Fibroblast of peridontal ligament (primary cell): ENCODE measurements around the gene EEF2K.
"Not testable (repeated sequence)": the region's sequence is repeated elsewhere in the genome, so short reads cannot be mapped to it uniquely, and the experiment has no call there.

Source experiments
- DNase-seq: peaks from one replicate; pipeline ENCODE4 v3.0.0-alpha.2; 2010; ENCODE audit errors: extremely low read depth

EEF2K gene

DNA sequence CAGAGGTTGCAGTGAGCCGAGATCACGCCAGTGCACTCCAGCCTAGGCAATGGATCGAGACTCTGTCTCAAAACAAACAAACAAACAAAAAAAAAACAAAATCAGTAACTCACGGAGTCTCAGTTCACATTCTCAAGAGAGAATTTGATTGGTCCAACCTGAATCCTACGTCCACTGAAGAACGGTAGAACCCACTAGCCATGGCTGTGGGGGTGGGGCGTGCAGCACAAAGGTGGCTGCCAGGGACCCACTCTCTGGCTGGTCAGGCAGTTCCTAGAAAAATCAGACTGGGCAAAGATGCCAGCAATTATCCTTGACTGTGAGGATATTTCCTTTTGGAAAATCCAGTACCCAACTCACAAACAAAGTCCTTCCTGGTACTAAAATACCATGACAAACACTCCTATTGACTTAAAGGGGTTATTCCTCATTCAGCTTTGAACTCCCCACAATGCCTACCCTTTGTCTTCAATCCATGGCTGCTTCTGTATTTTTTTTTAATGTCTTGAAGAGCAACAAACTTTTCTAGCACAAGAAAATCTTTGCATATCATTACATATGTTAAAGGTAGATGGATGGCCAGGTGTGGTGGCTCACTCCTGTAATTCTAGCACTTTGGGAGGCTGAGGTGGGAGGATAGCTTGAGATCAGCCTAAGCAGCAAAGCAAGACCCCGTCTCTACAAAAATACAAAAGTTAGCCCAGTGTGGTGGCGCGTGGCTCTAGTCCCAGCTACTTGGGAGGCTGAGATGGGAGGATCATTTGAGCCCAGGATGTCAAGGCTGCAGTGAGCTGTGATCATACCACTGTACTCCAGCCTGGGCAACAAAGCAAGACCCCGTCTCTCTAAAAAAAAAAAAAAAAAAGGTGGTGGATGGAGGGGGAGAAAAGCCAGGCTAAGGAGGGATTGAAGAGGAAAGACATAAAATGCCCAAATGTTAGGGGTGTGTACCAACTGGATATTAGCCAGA, 87.3 kb downstream of the EEF2K start:
- DNase-seq: no peak

DNA sequence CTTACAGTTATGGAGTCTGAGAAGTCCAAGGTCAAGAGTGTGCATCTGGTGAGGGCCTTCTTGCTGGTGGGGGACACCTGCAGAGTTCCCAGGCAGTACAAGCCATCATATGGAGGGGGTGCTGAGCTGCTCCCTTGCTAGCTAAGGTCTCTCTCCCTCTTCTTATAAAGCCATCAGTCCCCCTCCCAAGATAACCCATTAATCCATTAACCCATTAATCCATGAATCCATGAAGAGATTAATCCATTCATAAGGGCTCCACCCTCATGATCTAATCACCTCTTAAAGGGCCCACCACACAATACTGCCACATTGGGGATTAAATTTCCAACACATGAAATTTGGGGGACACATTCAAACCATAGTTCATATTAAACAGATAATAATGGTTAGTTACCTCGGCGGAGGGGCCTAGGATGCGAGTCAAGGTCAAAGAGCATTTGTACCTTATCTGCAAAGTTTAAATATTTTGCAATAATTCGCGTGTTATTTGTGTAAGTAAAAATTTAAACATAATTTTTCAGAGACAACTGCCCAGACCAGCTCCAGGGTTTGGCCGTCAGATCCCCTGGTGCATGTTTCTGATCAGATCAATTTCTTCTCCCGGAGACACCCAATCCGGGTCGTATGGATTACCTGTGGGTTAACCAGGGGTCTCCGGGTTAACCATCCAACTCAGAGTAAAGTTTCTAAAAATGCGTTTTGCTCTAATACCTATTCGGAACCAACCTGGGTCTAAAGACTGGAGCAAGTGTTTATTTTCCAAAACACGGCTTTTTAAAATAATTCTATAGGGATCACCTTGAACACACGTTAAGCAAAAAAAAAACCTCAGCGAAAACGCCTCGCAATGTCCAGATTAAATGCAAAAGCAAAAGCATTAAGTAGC, 90.4 kb downstream of the EEF2K start:
- DNase-seq: peak; percentile 12

DNA sequence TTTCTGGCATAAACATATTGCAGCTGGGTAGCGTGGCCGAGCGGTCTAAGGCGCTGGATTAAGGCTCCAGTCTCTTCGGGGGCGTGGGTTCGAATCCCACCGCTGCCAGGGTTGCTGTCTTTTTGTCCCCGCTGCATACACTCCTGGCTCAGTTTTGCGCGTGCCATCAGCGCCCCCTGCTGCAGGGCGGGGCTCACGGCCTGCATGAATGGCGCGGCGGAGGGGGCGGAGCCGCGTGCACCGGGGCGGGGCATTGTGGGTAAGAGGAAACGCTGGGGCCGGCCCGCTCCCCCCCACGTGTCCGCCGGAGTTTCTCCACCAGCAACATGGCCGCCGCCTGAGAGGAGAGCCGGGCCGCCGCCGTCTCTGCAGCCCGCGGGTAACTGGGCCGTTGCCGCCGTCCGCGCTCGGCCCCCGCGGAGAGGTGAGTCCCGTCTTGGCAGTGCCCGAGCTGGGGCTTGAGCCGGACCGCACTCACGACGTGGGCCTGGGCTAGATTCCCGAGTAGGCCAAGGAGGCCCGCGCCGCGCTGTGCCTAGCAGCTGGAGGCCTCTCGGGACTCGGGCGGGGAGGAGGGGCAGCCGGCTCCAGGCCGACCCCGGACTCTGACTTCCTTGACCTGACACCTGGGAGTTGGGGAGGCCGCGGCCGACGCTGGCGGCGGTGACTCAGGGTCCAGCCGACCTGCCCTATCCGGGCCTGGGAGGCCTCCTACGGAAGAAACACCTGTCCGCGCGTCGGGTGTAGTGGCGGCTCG, 91.2 kb downstream of the EEF2K start, which contains the start of gene POLR3E:
Gene POLR3E (plus strand): TSS at position 296 of the 757 bp plus-strand sequence. CDS start 5,560 bp downstream, outside the sequence.
- DNase-seq: peak; percentile 97

DNA sequence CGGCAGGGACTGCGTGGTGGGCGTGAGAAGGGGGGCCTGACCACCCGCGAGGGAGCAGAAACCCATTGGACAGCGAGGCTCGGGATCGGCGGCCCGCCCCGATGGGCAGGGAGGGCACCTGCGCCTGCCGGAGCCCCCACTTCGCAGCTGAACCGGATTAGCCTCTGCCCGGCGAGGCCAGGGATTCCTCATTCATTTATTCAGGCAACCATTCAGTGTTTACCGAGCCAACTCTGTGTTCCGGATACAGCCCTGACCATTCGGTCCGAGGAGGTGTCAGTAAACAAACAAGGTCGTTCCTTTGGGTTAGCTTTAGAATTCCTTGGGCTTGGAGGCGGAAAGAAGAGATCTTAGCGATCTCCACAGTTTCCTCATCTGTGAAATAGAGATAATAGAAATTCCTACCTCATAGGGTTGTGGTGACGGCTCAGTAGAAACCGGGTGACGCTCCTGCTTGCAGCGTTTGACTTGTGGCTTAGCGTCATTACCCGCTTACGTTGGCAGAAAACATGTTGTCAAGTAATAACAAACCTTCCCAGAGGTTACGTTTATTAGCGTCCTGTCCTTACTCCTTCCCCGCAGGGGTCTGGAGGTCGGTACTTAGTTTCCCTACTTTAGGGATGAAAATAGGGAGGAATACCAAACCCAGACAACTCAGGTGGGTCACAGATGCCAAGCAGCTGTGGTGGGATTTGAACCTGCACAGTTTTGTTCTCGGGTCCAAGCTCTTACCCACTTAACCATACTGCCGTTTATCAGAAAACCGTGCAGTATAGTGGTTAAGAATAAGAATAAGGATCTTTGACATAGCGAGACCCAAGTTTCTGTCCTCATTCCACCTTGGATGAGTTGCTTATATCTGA, 92.0 kb downstream of the EEF2K start:
- peak; percentile 97 for DNase-seq

DNA sequence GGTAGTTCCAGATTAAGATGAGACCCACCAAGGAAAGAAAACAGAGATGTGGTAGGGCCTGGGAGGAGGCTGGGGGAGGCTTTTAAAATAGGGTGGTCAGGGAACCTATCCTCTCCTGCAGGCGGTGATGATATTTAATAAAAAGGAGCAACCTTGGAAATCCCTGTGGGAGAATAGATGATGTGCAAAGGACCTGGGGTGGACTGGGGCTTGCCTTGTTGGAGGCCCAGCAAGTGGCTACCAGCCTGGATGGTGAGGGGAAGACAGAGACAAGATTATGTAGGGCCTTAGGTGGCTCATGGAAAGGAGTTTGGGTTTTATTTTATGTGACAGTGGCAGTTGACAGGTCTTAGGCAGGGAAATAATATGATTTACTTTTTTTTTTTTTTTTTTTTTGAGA, 93.0 kb downstream of the EEF2K start:
- DNase-seq: no peak

DNA sequence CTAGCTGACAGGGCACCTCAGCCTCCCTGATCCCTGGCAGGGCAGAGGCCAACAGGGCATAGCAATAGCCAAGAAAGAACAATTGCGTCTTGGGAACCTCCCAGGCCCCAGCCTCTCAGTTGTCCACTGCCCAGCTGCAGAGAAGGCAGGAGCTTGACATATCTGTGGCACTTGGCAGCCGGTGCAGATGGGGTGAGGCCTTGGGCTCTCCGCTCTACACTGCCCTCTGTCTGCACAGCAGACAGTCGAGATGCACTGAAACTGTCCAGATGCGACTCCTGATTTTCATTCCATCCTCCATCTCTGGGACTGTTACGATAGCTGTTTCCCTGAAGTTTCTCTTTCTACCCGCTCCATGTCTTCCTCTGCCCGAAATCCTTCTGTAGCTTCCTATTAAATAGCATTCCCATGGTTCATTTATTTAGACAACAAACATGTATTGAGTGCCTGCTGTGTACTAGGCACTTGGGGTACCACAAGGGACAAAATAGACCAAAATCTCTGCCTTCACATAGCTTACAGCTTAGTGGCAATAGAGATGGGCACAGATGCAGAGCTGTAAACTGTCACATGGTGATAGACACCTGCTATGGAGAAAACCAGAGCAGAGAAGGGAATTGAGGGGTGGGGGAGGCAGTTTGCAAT, 94.5 kb downstream of the EEF2K start:
- peak; percentile 56 for DNase-seq

DNA sequence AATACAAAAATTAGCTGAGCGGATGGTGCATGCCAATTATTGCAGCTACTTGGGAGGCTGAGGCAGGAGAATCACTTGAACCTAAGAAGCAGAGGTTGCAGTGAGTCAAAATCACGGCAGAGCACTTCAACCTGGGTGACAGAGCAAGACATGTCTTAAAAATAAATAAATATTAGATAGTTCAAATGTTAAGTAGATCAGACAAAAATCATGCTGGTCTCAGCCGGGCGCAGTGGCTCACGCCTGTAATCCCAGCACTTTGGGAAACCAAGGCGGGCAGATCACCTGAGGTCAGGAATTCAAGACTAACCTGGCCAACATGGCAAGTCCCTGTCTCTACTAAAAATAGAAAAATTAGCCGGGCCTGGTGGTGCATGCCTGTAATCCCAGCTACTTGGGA, 95.3 kb downstream of the EEF2K start:
- DNase-seq: not testable (repeated sequence)

DNA sequence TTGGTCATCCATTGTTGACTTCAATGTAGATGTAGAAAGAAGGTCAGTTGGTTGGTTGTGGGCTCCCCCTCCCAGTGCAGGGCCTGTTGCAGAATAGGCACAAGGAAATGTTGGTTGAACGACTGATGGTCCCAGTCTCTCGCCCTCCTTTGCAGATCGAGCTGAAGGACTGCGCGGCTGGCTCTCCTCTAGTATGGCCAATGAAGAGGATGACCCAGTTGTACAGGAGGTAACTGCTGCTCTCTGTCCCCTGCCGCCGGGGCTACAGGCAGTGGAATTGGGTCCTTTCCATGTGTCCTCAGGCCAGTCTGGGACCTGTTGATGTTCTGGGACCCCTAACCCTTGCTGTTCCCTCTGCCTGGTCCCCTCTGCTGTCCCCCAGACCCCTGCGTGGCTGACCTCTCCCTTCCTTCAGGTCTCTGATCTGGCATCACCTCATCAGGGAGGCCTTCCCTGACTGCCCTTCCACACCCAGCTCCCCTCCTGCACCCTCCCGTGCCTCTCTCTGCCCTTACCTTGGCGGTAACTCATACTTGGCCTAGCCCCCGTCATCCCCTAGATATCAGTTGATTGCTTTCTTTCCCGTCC, 96.8 kb downstream of the EEF2K start:
- DNase-seq: no peak

DNA sequence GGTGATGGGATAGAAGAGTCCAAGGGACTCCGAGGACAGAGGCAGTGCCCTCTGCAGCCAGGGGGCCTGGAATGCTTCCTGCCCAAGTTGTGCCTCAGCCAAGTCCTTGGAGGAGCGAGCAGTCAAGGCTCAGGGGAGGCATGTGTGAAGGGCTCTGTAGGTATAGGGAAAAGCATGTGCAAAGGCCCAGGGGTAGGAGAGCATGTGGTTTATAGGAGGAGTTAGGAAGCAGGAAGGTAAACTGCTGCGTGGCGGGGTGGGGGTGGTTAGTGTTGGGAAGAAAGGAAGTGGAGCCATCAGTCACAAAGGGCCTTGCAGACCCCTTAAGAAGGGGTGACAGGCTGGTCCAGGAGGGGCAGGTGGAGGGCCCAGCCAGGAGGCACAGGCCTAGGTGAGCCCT, 98.3 kb downstream of the EEF2K start:
- DNase-seq: no peak

DNA sequence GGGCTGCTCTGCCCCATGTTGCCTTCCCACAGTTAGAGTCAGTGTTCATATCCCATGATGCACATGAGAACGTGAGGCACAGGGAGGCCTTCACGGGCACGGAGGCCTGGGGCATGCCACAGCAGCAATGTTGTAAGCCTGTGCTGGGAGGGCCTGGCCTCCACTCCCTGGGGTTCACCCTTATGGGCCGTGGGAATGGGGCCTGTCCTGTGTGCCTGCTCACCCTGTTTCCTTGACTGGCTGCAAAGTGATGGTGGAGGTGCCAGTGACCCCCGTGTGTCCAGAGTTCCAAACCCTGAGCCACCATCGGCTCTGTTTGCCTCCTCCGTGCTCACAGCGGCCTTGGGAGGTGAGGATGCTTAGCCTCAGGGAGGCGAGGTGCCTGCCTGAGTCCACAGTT, 100.7 kb downstream of the EEF2K start:
- no peak for DNase-seq

DNA sequence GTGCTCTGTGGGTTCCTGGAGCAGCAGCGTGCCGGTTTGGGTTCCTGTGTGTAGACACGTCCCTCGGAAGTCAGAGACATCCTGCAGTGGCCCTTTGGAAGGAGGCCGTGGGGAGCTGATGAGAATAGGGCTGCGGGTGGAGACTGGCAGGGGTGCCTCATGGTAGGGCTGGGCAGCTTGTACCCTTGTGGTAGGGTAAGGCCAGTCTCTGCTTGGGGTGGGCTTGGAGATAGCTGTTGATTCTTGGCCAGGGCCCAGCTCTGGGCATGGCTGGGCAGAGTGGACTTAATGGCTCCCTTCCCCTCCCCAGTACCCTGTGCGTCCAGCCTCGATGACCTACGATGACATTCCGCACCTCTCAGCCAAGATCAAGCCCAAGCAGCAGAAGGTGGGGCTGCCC, 101.8 kb downstream of the EEF2K start:
- DNase-seq: no peak

DNA sequence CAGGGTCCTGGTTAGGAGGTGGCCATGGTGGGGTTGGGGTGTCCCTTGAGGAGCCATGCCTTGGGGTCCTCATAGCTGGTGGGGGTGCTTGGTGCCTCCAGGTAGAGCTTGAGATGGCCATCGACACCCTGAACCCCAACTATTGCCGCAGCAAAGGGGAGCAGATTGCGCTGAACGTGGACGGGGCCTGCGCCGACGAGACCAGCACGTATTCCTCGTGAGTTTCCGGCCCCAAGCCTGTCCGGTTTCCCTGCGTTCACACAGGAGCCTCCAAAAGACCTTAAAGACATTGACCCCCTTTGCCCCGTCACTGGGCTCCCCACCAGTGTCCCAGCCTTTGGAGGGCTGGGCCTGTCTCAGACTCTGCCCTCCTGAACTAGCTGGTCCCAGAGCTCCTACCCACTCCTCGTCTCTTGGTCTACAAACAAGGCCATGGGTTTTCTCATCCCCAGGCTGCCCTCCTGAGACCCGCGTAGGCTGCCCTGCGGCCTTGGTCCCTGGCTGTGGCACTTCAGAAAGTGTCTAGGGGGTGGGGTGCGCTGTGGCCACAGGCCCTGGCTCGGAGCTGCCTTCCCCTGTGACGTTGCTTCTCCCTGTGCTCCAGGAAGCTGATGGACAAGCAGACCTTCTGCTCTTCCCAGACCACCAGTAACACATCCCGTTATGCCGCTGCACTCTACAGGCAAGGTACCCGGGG, 102.9 kb downstream of the EEF2K start:
- no peak for DNase-seq

DNA sequence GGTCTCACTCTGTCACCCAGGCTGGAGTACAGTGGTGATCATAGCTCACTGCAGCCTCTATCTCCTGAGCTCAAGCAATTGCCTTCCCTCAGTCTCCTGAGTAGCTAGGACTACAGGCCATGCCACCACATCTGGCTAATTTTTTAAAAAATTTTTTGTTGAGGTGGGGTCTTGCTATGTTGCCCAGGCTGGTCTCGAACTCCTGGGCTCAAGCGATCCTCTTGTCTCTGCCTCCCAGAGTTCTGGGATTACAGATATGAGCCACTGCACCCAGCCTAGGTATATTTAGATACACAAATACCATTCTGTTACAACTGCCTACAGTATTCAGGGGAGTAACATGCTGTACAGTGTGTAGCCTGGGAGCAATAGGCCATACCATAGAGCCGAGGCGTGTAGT, 105.4 kb downstream of the EEF2K start:
- no peak for DNase-seq

DNA sequence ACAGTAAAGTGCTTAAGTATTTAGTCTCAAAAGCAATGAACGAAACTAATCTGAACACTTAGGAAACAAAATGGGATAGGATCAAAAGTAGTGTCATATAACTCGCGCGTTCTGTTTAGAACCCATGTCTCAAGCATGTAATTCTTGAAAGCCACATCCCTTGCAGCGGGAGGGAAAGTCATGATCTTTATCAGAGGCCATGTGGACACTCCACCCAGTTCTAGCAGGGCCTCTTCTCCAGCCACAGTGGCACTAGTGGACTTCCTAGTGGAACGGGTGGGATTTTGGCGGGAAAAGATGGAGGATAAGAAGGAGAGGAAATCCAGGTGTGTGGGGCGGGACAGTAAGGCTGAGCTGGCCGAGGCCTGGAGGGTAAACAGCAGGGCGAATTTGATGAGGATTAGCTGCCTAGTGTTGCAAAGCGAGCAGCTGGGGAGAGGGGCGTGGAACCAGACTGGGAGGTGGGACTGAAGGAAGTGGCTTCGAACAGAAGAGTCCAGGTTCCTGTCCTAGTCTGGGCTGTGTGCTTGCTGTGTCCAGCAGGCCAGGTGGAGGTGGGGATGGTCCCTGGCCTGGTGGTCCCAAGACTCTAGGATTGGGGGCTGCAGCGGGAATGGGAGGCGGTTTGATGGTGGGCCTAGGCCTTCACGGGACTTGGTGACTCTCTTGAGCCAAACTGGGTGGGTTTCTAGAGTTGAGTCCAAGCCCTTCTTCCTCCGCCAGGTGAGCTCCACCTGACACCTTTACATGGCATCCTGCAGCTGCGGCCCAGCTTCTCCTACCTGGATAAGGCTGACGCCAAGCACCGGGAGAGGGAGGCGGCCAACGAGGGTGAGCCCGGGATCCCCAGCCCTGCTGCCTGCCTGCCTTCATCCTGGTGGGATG, 107.1 kb downstream of the EEF2K start:
- DNase-seq: no peak

DNA sequence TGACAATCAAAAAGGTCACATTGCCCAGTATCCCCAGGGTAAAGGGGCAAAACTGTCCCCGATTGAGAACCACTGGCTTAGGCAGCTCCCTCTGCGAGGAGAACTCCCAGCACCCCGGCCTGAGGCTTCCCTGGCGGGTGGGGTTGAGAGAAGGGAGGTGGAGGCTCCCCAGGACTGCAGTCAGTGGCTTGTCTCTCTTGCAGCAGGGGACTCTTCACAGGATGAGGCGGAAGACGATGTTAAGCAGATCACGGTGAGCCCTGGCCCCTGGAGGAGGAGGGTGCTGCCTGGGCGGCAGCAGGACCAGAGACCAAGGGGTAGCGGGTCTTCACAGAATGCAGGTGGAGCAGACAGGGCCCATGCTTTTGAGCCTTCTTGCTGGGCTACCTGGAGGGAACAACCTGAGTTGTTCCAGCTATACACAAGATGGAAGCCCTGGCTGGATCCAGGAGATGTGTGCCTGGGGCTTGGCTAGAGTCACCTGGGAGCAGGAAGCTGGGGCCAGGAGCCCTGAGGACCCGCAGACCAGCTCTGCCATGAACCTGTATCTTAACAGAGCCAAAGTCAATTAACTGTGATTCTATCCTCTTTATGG, 107.9 kb downstream of the EEF2K start:
- no peak for DNase-seq

DNA sequence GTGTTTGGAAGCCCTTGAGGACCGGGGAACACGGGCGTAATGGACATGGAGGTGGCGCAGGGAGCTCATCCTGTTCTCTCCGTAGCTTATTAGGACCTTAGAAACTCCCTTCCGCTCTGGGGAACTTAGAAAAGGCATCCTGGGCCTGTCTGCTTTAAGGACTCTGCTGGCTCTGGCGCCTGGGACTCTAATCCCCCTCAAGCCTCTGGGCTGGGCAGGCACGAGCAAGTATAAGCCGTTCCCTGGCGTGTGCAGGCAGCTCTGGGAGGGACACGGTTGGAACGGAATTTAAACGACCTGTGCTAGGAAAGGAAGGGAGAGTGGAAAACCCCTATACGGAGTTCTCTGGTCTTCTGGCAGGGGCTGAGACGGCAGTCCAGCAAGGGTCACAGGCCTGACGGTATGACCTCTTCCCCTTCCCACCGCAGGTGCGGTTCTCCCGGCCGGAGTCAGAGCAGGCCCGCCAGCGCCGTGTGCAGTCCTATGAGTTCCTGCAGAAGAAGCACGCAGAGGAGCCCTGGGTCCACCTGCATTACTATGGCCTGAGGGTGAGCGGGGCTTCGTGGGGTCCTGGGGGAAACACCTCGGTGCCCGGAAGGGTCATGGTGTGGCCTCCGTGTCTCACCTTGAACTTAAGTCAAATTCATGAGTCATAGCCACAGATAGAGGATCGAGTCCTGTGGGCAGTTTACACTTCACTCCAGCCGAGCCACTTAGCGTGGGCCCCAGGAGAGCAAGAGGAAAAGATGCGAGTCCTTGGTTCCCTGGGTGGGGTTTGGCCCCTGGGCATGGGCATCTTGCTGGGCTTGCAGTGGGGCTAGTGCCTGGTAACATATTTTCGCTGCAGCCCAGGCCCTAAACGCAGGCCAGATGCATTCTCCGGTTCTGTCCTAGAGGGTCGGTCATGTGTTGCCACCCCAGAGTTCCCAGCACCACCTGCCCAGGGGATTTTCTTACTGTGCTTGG, 108.9 kb downstream of the EEF2K start:
- no peak for DNase-seq

DNA sequence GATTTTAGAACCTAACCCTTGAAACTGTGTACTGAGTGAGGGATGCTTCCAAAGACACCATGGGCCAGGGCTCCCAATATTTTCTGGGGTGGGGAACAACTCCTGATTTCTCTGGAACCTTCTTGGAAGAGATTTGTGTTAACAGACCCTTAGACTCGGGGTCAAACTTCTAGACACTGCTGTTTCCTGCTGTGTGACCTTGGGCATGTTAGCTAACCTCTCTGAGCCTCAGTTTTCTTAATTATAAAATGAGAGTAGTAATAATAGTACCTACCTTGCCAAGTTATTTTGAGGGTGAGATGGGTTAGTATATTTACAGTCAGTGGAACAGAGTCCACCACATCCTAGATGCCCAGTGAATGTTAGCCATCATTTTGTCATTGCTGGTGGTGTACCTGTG, 109.9 kb downstream of the EEF2K start:
- DNase-seq: no peak
